VCaP (cell line): ENCODE data around the gene PIM1.
A peak's percentile ranks its signal among the peaks of the same experiment; 100 is the strongest.

Experiments used
- H3K27ac ChIP-seq: fragments of 450-650 bp; 2 replicates; pipeline ENCODE4 v1.5.1; 2017
- TF ChIP-seq, protein P1 (sequence below): fragments of 450-650 bp; conservative IDR thresholded peaks from 2 replicates; pipeline ENCODE4 v1.5.1; 2017; ENCODE audit warnings: mild to moderate bottlenecking, moderate library complexity

The PIM1 gene

DNA sequence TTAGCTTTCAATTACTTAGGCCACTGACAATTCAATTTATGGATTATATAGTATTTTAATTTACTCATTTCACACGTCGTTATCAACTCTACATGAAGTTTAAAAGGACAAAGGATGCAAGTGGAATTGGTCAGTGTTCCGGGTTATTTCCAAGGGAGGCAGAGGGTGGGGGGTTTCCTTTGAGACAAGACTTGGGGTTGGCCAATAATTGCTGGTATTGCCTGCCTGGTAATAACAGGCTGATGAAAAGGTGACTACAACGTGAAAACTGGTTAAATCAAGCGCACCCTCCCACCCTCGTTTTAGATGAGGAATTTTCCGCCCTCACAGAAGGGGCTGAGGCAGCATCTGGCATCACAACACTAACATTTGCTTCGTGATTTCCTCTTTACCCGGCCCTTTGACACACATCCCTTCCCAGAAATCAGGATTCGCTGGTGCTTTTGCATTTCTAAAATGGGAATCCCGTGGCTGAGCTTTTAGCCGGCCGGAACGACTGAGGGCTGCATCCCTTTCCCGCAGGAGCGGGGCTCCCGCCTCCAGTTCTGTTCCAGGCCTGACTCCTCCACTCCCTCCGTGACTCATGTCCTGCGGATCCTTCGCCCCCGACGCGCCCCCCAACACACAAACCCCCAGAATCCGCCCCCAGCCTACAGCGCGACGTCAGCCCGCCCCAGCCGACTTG, 999 bp upstream of the PIM1 start:
- TF ChIP-seq, protein P1, sequence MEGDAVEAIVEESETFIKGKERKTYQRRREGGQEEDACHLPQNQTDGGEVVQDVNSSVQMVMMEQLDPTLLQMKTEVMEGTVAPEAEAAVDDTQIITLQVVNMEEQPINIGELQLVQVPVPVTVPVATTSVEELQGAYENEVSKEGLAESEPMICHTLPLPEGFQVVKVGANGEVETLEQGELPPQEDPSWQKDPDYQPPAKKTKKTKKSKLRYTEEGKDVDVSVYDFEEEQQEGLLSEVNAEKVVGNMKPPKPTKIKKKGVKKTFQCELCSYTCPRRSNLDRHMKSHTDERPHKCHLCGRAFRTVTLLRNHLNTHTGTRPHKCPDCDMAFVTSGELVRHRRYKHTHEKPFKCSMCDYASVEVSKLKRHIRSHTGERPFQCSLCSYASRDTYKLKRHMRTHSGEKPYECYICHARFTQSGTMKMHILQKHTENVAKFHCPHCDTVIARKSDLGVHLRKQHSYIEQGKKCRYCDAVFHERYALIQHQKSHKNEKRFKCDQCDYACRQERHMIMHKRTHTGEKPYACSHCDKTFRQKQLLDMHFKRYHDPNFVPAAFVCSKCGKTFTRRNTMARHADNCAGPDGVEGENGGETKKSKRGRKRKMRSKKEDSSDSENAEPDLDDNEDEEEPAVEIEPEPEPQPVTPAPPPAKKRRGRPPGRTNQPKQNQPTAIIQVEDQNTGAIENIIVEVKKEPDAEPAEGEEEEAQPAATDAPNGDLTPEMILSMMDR = no peak
- H3K27ac ChIP-seq = peak overlapping the region; percentile 92

DNA sequence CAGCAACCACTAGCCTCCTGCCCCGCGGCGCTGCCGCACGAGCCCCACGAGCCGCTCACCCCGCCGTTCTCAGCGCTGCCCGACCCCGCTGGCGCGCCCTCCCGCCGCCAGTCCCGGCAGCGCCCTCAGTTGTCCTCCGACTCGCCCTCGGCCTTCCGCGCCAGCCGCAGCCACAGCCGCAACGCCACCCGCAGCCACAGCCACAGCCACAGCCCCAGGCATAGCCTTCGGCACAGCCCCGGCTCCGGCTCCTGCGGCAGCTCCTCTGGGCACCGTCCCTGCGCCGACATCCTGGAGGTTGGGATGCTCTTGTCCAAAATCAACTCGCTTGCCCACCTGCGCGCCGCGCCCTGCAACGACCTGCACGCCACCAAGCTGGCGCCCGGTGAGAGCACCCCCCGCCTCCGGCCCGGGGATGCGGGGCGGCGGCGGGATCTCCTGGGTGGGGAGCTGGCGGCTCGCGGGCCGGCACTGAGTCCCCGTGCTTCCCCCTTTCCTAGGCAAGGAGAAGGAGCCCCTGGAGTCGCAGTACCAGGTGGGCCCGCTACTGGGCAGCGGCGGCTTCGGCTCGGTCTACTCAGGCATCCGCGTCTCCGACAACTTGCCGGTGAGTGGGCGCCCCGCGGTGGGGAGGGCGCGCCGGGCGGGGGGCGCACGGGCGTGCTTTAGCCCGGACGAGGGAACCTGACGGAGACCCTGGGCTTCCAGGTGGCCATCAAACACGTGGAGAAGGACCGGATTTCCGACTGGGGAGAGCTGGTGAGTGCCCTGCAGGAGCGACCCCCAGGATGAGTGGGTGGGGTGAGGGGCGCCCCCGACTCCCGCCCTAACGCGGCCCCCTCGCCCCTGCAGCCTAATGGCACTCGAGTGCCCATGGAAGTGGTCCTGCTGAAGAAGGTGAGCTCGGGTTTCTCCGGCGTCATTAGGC, 585 bp downstream of the PIM1 start:
- H3K27ac ChIP-seq = peak overlapping the region; percentile 92
- TF ChIP-seq, protein P1 = peak; percentile 35

DNA sequence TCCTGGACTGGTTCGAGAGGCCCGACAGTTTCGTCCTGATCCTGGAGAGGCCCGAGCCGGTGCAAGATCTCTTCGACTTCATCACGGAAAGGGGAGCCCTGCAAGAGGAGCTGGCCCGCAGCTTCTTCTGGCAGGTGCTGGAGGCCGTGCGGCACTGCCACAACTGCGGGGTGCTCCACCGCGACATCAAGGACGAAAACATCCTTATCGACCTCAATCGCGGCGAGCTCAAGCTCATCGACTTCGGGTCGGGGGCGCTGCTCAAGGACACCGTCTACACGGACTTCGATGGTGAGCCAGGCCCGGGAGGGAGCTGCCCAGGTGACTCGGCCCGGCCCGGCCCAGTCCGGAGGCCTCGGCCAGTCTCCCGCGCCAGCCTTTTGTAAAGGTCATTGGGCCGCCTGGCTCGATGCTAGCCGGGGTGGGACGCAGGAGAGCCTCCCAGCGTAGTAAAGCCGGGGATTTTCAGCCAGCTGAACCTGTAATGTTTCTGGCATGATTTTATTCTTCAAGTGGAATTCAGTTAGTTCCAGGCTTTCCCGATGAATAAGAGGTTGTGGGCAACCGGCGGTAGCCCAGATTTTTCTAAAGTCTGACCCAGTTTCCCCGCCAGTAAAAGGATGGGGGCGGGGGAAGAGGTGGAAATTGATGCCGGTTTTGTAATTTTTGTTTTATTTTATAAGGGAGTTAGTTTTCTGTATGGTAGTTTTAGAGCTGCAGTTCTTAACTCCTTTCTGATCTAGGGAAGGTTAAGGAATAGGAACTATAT, 1.4 kb downstream of the PIM1 start:
- H3K27ac ChIP-seq = peak overlapping the region; percentile 92

DNA sequence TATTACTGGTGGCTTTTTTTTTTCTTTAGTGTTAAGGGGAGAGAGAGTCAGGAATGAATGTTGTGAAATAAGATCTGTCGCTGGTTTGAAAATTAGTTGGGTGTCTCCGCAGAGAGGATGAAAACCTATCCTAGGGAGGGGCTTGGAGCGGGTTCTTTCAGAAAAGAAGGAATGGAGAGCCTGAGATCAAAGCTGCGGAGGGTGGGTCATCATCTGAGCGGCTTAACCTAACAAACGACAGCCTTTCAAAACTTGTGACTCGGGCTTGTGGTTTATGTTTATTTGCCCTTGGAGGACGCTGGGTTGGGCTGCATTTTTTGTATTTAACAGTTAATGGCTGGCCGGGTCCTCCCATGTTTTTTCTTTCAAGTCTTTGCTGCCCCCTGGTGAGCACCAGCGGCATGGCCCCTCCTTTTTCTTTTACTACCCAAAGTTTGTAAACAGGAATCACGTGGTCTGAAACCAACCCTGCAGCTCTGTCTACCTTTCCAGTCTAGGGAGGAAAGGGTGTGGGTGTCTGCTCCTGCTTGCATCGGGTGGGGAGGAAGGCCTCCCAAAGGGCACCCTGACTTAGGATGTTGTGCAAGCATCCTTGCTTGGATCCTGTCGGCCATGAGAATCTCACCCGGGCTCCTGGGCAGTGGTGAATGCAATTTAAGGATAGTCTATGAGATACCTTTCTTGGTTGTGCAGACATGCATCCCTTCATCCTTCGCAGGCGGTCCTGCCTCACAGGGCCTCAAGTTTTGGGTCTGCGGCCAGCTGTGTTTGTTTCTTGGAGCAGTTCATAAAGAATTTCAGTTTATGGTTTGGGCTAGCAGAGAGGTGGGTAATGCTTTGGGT, 2.2 kb downstream of the PIM1 start:
- TF ChIP-seq, protein P1 = peak; percentile 89
- H3K27ac ChIP-seq = peak overlapping the region; percentile 92

More for the DNA sequence above, 1.4 kb downstream of the PIM1 start:
- TF ChIP-seq, protein P1 = no peak

DNA sequence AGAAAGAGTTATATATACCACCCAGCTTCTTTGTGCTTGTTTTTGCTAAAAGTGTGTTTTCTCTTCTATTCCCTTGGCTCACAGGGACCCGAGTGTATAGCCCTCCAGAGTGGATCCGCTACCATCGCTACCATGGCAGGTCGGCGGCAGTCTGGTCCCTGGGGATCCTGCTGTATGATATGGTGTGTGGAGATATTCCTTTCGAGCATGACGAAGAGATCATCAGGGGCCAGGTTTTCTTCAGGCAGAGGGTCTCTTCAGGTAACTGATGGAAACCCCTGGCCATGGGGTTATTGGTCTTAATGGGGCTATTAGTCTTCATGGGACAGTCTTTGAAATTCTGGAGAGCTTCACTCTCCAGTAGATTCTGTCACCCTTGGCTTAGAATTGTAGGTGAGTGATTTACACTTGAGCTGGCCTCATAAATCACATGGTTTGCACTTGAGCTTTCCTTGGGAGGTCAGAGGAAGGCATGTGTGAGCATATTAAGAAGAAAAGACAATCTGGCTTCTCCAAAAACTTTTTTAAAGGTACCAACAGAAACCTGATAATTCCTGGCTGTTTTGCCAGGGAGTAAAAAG, 3.0 kb downstream of the PIM1 start:
- peak overlapping the region; percentile 92 for H3K27ac ChIP-seq

DNA sequence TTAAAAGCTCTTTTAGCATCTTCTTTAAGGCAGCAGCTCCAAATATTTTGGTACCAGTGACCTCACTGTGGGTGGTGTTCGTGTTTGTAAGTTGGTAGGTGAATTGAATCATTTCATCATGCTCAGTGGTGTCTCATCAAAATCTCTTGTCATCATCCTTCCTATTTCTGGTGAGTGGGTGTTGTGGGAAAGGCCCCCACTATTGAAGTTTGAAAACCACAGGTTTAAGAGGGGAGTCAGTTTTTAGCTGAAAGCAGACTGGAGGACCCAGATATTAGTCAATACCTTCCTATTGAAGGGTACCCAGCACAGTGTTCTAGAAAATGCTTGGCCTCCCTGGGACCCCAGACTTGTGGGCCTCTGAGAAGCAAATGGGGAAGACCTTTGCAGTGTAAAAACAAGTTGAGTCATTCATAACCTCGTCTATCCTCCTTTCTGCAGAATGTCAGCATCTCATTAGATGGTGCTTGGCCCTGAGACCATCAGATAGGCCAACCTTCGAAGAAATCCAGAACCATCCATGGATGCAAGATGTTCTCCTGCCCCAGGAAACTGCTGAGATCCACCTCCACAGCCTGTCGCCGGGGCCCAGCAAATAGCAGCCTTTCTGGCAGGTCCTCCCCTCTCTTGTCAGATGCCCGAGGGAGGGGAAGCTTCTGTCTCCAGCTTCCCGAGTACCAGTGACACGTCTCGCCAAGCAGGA, 3.7 kb downstream of the PIM1 start:
- TF ChIP-seq, protein P1 = no peak
- H3K27ac ChIP-seq = peak overlapping the region; percentile 92

More for the DNA sequence above, 3.0 kb downstream of the PIM1 start:
- TF ChIP-seq, protein P1 = no peak
